ENCODE data around the gene FBXL7. TPM values are rescaled to one million over a fixed set of nuclear protein-coding genes. Genes with fewer than 3 reads are reported as not detected.
A peak's percentile ranks its signal among the peaks of the same experiment; 100 is the strongest.

Gene FBXL7
- total RNA-seq, 1 experiment from 2014 or later = 9.4 TPM

- DNase-seq (ENCODE audit: low read depth, low spot score) = no peak
- in situ Hi-C loops (cut with HindIII; ENCODE audit: low pct_unique_long_range_greater_than_20kb, low sequenced_read_pairs) = no loop called here
Measured at GRCh38 chr5:15493501-15493900, 6.5 kb upstream of the FBXL7 start.

- no peak for DNase-seq (ENCODE audit: low read depth, low spot score)
- in situ Hi-C loops (cut with HindIII; ENCODE audit: low pct_unique_long_range_greater_than_20kb, low sequenced_read_pairs) = no loop called here
Measured at GRCh38 chr5:15495026-15495425, 5.0 kb upstream of the FBXL7 start.

GRCh38 chr5:15496886-15497285 lies 3.1 kb upstream of the FBXL7 start:
- in situ Hi-C loops (cut with HindIII; ENCODE audit: low pct_unique_long_range_greater_than_20kb, low sequenced_read_pairs) = no loop called here
- DNase-seq (ENCODE audit: low read depth, low spot score) = no peak

- peak; percentile 41 for DNase-seq (ENCODE audit: low read depth, low spot score)
- in situ Hi-C loops (cut with HindIII; ENCODE audit: low pct_unique_long_range_greater_than_20kb, low sequenced_read_pairs) = no loop called here
Measured at GRCh38 chr5:15500325-15501001, 483 bp downstream of the FBXL7 start.

- peak; percentile 84 for DNase-seq (ENCODE audit: low read depth, low spot score)
- in situ Hi-C loops (cut with HindIII; ENCODE audit: low pct_unique_long_range_greater_than_20kb, low sequenced_read_pairs) = no loop called here
Measured at GRCh38 chr5:15501091-15501791, 1.3 kb downstream of the FBXL7 start.

GRCh38 chr5:15502208-15502607 lies 2.2 kb downstream of the FBXL7 start:
- in situ Hi-C loops (cut with HindIII; ENCODE audit: low pct_unique_long_range_greater_than_20kb, low sequenced_read_pairs) = no loop called here
- peak; percentile 71 for DNase-seq (ENCODE audit: low read depth, low spot score)

- DNase-seq (ENCODE audit: low read depth, low spot score) = no peak
- in situ Hi-C loops (cut with HindIII; ENCODE audit: low pct_unique_long_range_greater_than_20kb, low sequenced_read_pairs) = no loop called here
Measured at GRCh38 chr5:15506146-15506545, 6.2 kb downstream of the FBXL7 start.

GRCh38 chr5:15506897-15507296 lies 6.9 kb downstream of the FBXL7 start:
- no peak for DNase-seq (ENCODE audit: low read depth, low spot score)
- in situ Hi-C loops (cut with HindIII; ENCODE audit: low pct_unique_long_range_greater_than_20kb, low sequenced_read_pairs) = no loop called here

GRCh38 chr5:15510092-15510491 lies 10.1 kb downstream of the FBXL7 start:
- DNase-seq (ENCODE audit: low read depth, low spot score) = no peak
- in situ Hi-C loops (cut with HindIII; ENCODE audit: low pct_unique_long_range_greater_than_20kb, low sequenced_read_pairs) = loop anchor here (10.0 kb wide), 1 partner anchor 325 kb away; no protein-coding TSS in a partner anchor

GRCh38 chr5:15510831-15511230 lies 10.9 kb downstream of the FBXL7 start:
- DNase-seq (ENCODE audit: low read depth, low spot score) = no peak
- in situ Hi-C loops (cut with HindIII; ENCODE audit: low pct_unique_long_range_greater_than_20kb, low sequenced_read_pairs) = loop anchor here (10.0 kb wide), 1 partner anchor 324 kb away; no protein-coding TSS in a partner anchor

GRCh38 chr5:15513431-15513830 lies 13.5 kb downstream of the FBXL7 start:
- no peak for DNase-seq (ENCODE audit: low read depth, low spot score)
- in situ Hi-C loops (cut with HindIII; ENCODE audit: low pct_unique_long_range_greater_than_20kb, low sequenced_read_pairs) = loop anchor here (10.0 kb wide), 1 partner anchor 321 kb away; no protein-coding TSS in a partner anchor

GRCh38 chr5:15513911-15514310 lies 13.9 kb downstream of the FBXL7 start:
- in situ Hi-C loops (cut with HindIII; ENCODE audit: low pct_unique_long_range_greater_than_20kb, low sequenced_read_pairs) = loop anchor here (10.0 kb wide), 1 partner anchor 321 kb away; no protein-coding TSS in a partner anchor
- DNase-seq (ENCODE audit: low read depth, low spot score) = no peak

GRCh38 chr5:15515229-15515628 lies 15.2 kb downstream of the FBXL7 start:
- in situ Hi-C loops (cut with HindIII; ENCODE audit: low pct_unique_long_range_greater_than_20kb, low sequenced_read_pairs) = loop anchor here (10.0 kb wide), 1 partner anchor 320 kb away; no protein-coding TSS in a partner anchor
- DNase-seq (ENCODE audit: low read depth, low spot score) = peak; percentile 36

GRCh38 chr5:15516486-15516885 lies 16.5 kb downstream of the FBXL7 start:
- in situ Hi-C loops (cut with HindIII; ENCODE audit: low pct_unique_long_range_greater_than_20kb, low sequenced_read_pairs) = loop anchor here (10.0 kb wide), 1 partner anchor 318 kb away; no protein-coding TSS in a partner anchor

GRCh38 chr5:15518786-15519185 lies 18.8 kb downstream of the FBXL7 start:
- DNase-seq (ENCODE audit: low read depth, low spot score) = no peak
- in situ Hi-C loops (cut with HindIII; ENCODE audit: low pct_unique_long_range_greater_than_20kb, low sequenced_read_pairs) = loop anchor here (10.0 kb wide), 1 partner anchor 316 kb away; no protein-coding TSS in a partner anchor

More at GRCh38 chr5:15516486-15516885, 16.5 kb downstream of the FBXL7 start:
- no peak for DNase-seq (ENCODE audit: low read depth, low spot score)

- no peak for DNase-seq (ENCODE audit: low read depth, low spot score)
- in situ Hi-C loops (cut with HindIII; ENCODE audit: low pct_unique_long_range_greater_than_20kb, low sequenced_read_pairs) = no loop called here
Measured at GRCh38 chr5:15520856-15521255, 20.9 kb downstream of the FBXL7 start.

GRCh38 chr5:15521381-15522186 lies 21.6 kb downstream of the FBXL7 start:
- in situ Hi-C loops (cut with HindIII; ENCODE audit: low pct_unique_long_range_greater_than_20kb, low sequenced_read_pairs) = no loop called here
- peak; percentile 49 for DNase-seq (ENCODE audit: low read depth, low spot score)

- in situ Hi-C loops (cut with HindIII; ENCODE audit: low pct_unique_long_range_greater_than_20kb, low sequenced_read_pairs) = no loop called here
- no peak for DNase-seq (ENCODE audit: low read depth, low spot score)
Measured at GRCh38 chr5:15522187-15522520, 22.2 kb downstream of the FBXL7 start.
